ENCODE results near the gene AQP4. TPM values are rescaled to one million over a fixed set of nuclear protein-coding genes. Genes with fewer than 3 reads are reported as not detected.

The AQP4 gene
- total RNA-seq, 1 experiment from 2014 or later, result 0.42 TPM

- WGBS (ENCODE audit: extremely low coverage, insufficient read length, low lambda C conversion rate), result no CpG with 5 or more reads among the region's 2 CpGs
- TF ChIP-seq CTCF (conservative IDR thresholded peaks at IDR 0.05), result no peak
- Mint-ChIP-seq H3K4me3 (no peak overlapping the region), H3K36me3 (ENCODE audit: insufficient read depth in 1 of 3, low read depth in 3 of 3) (no peaks in the 10 kb centered on the region), H3K9me3 (no peaks in the 10 kb centered on the region; a peak in 1 of 5 replicates), H3K27ac (no peak overlapping the region), H3K27me3 (ENCODE audit: low read depth) (no peaks in the 10 kb centered on the region), H3K4me1 (peaks cover 0 to 4% of the 10 kb centered on the region in 2 experiments; a peak in 1 of 4 replicates)
- no peak overlapping the region for H3K56ac ChIP-seq (ENCODE audit: insufficient read length, low read depth, low read length)
- no peak overlapping the region for H2BK12ac ChIP-seq (ENCODE audit: insufficient read length, low read depth, low read length)
- no peak overlapping the region for H3K18ac ChIP-seq (ENCODE audit: insufficient read length, low read depth, low read length)
- no peak overlapping the region for H3K4me2 ChIP-seq (ENCODE audit: insufficient read depth, insufficient read length, low read length)
- no peaks in the 10 kb centered on the region for H4K20me1 ChIP-seq (ENCODE audit: control insufficient read depth, insufficient read depth, insufficient read length)
- H3T11ph ChIP-seq (ENCODE audit: low read length), result no peak overlapping the region
- H3K9ac ChIP-seq (ENCODE audit: extremely low read depth, insufficient read length, low read length), result no peak overlapping the region
- H3K23me2 ChIP-seq (ENCODE audit: insufficient read length, low read depth, low read length, poor library complexity, severe bottlenecking), result no peaks in the 10 kb centered on the region
- H3K4me1 ChIP-seq (ENCODE audit: insufficient read depth, low read length), result no peaks in the 10 kb centered on the region
- H2BK20ac ChIP-seq (ENCODE audit: low read depth, low read length, poor library complexity, severe bottlenecking), result no peak overlapping the region
- no peak overlapping the region for H2BK15ac ChIP-seq (ENCODE audit: low read depth, low read length)
- no peak overlapping the region for H2BK5ac ChIP-seq (ENCODE audit: insufficient read length, low read length)
- no peak overlapping the region for H2BK120ac ChIP-seq (ENCODE audit: low read depth, low read length, poor library complexity, severe bottlenecking)
- no peak overlapping the region for H4K91ac ChIP-seq (ENCODE audit: insufficient read length, low read depth, low read length)
- no peak overlapping the region for H4K8ac ChIP-seq (replicated peaks; ENCODE audit: insufficient read length, low read depth, low read length)
- H3K79me1 ChIP-seq (ENCODE audit: insufficient read depth, low read depth, low read length, poor library complexity, severe bottlenecking), result no peaks in the 10 kb centered on the region
- H2AFZ ChIP-seq (ENCODE audit: low read length), result no peak overlapping the region
- no peak overlapping the region for H3K23ac ChIP-seq (ENCODE audit: insufficient read length, low read depth, low read length)
- H3K4ac ChIP-seq (ENCODE audit: low read depth, low read length), result no peak overlapping the region
- no peak overlapping the region for H3K27ac ChIP-seq (ENCODE audit: insufficient read length, low read depth, low read length)
- no peaks in the 10 kb centered on the region for H3K79me2 ChIP-seq (ENCODE audit: insufficient read depth, low read length)
- no peak overlapping the region for H2AK5ac ChIP-seq (ENCODE audit: insufficient read length, low read length)
- no peaks in the 10 kb centered on the region for H3K27me3 ChIP-seq (ENCODE audit: insufficient read depth, low read length)
- H3K14ac ChIP-seq (ENCODE audit: insufficient read depth, low read length), result no peak overlapping the region
- no peaks in the 10 kb centered on the region for H3K9me3 ChIP-seq (ENCODE audit: control insufficient read depth, low read depth, low read length)
- DNase-seq, result no peak
- no peak overlapping the region for H4K5ac ChIP-seq (ENCODE audit: insufficient read length, low read depth, low read length)
Observed at GRCh38 chr18:26853401-26853800, 12.1 kb downstream of the AQP4 start.

Data from H9 (cell line).